Dedifferentiated amniotic fluid mesenchymal stem cell (primary cell): ENCODE results near the gene GRIA1.

Experiments
- DNase-seq: peaks from one replicate; pipeline ENCODE4 v3.0.0-alpha.2; 2016; ENCODE audit errors: extremely low spot score

GRIA1 gene

GRCh38 chr5:153610811-153611210 is 120.3 kb downstream of the GRIA1 start:
- DNase-seq, result no peak

GRCh38 chr5:153613144-153613543 is 122.7 kb downstream of the GRIA1 start:
- no peak for DNase-seq

GRCh38 chr5:153613672-153614071 is 123.2 kb downstream of the GRIA1 start:
- DNase-seq, result no peak

GRCh38 chr5:153617190-153617589 is 126.7 kb downstream of the GRIA1 start:
- DNase-seq, result no peak

- DNase-seq, result no peak
These were observed 127.8 kb downstream of the GRIA1 start for GRCh38 chr5:153618307-153618706.

GRCh38 chr5:153618867-153619266 is 128.4 kb downstream of the GRIA1 start:
- DNase-seq, result no peak

- no peak for DNase-seq
These were observed 129.3 kb downstream of the GRIA1 start for GRCh38 chr5:153619771-153620170.

GRCh38 chr5:153623124-153623523 is 132.7 kb downstream of the GRIA1 start:
- no peak for DNase-seq

- DNase-seq, result no peak
These were observed 133.4 kb downstream of the GRIA1 start for GRCh38 chr5:153623751-153624450.

GRCh38 chr5:153624451-153624765 is 133.9 kb downstream of the GRIA1 start:
- DNase-seq, result no peak

GRCh38 chr5:153625826-153626354 is 135.4 kb downstream of the GRIA1 start:
- no peak for DNase-seq

- no peak for DNase-seq
These were observed 136.4 kb downstream of the GRIA1 start for GRCh38 chr5:153626836-153627235.

- DNase-seq, result peak; percentile 74
These were observed 138.8 kb downstream of the GRIA1 start for GRCh38 chr5:153629027-153629895.

GRCh38 chr5:153630546-153630945 is 140.1 kb downstream of the GRIA1 start:
- DNase-seq, result no peak

- DNase-seq, result no peak
These were observed 142.3 kb downstream of the GRIA1 start for GRCh38 chr5:153632748-153633290.

GRCh38 chr5:153636670-153637451 is 146.4 kb downstream of the GRIA1 start:
- DNase-seq, result no peak

GRCh38 chr5:153640293-153640692 is 149.8 kb downstream of the GRIA1 start:
- DNase-seq, result no peak

- no peak for DNase-seq
These were observed 150.8 kb downstream of the GRIA1 start for GRCh38 chr5:153641183-153641688.

GRCh38 chr5:153654504-153655200 is 164.2 kb downstream of the GRIA1 start:
- no peak for DNase-seq

GRCh38 chr5:153655201-153655510 is 164.7 kb downstream of the GRIA1 start:
- DNase-seq, result no peak

GRCh38 chr5:153658149-153658548 is 167.7 kb downstream of the GRIA1 start:
- no peak for DNase-seq
